ENCODE measurements around the gene ITPR3.

- TF ChIP-seq CTCF (IDR thresholded peaks at IDR 0.05) (no peak), POLR2AphosphoS5 (IDR thresholded peaks at IDR 0.05) (no peak), EP300 (IDR thresholded peaks at IDR 0.05) (no peak)
Measured at GRCh38 chr6:33704215-33705066, 83.3 kb downstream of the ITPR3 start.
